ENCODE results near the gene ARMC5.
"Not testable (repeated sequence)": the region's sequence is repeated elsewhere in the genome, so short reads cannot be mapped to it uniquely, and the experiment has no call there.

The ARMC5 gene

GRCh38 chr16:31429796-31430195 is 29.5 kb upstream of the ARMC5 start:
- no peak for DNase-seq (ENCODE audit: low spot score)
- in situ Hi-C loops (cut with MboI; ENCODE audit: low pct_unique_long_range_greater_than_20kb, low sequenced_read_pairs, unreplicated experiment): loop anchor here (25.0 kb wide), 1 partner anchor 467 kb away; the partner anchor contains the start of gene SETD1A
- no peak for TF ChIP-seq CTCF (IDR thresholded peaks at IDR 0.05; ENCODE audit: extremely low read depth, insufficient read depth, missing control alignments)

GRCh38 chr16:31430380-31431052 is 28.8 kb upstream of the ARMC5 start:
- in situ Hi-C loops (cut with MboI; ENCODE audit: low pct_unique_long_range_greater_than_20kb, low sequenced_read_pairs, unreplicated experiment): loop anchor here (25.0 kb wide), 1 partner anchor 468 kb away; the partner anchor contains the start of gene SETD1A
- DNase-seq (ENCODE audit: low spot score): no peak
- TF ChIP-seq CTCF (IDR thresholded peaks at IDR 0.05; ENCODE audit: extremely low read depth, insufficient read depth, missing control alignments): no peak

GRCh38 chr16:31435341-31436220 is 23.7 kb upstream of the ARMC5 start:
- TF ChIP-seq CTCF (IDR thresholded peaks at IDR 0.05; ENCODE audit: extremely low read depth, insufficient read depth, missing control alignments): no peak
- no peak for DNase-seq (ENCODE audit: low spot score)
- in situ Hi-C loops (cut with MboI; ENCODE audit: low pct_unique_long_range_greater_than_20kb, low sequenced_read_pairs, unreplicated experiment): loop anchor here (25.0 kb wide), 1 partner anchor 473 kb away; the partner anchor contains the start of gene SETD1A

- in situ Hi-C loops (cut with MboI; ENCODE audit: low pct_unique_long_range_greater_than_20kb, low sequenced_read_pairs, unreplicated experiment): loop anchor here (25.0 kb wide), 1 partner anchor 474 kb away; the partner anchor contains the start of gene SETD1A
- TF ChIP-seq CTCF (IDR thresholded peaks at IDR 0.05; ENCODE audit: extremely low read depth, insufficient read depth, missing control alignments): no peak
These were observed 22.9 kb upstream of the ARMC5 start for GRCh38 chr16:31436221-31437045.

GRCh38 chr16:31438414-31438813 is 20.9 kb upstream of the ARMC5 start:
- in situ Hi-C loops (cut with MboI; ENCODE audit: low pct_unique_long_range_greater_than_20kb, low sequenced_read_pairs, unreplicated experiment): loop anchor here (25.0 kb wide), 1 partner anchor 476 kb away; the partner anchor contains the start of gene SETD1A
- TF ChIP-seq CTCF (IDR thresholded peaks at IDR 0.05; ENCODE audit: extremely low read depth, insufficient read depth, missing control alignments): no peak
- no peak for DNase-seq (ENCODE audit: low spot score)

More at GRCh38 chr16:31436221-31437045, 22.9 kb upstream of the ARMC5 start:
- DNase-seq (ENCODE audit: low spot score): no peak

- in situ Hi-C loops (cut with MboI; ENCODE audit: low pct_unique_long_range_greater_than_20kb, low sequenced_read_pairs, unreplicated experiment): loop anchor here (25.0 kb wide), 1 partner anchor 477 kb away; the partner anchor contains the start of gene SETD1A
- not testable (repeated sequence) for DNase-seq (ENCODE audit: low spot score)
These were observed 20.3 kb upstream of the ARMC5 start for GRCh38 chr16:31439023-31439422.
